Large intestine (tissue), 12 donors: Measurements from ENCODE around the gene ZNF2. TPM values are rescaled to one million over a fixed set of nuclear protein-coding genes. Genes with fewer than 3 reads are reported as not detected.
A peak's percentile ranks its signal among the peaks of the same experiment; 100 is the strongest.

Experiments
- DNase-seq, 2 donors: peaks; one replicate each; pipeline versions ENCODE4 v3.0.0 to v3.0.0-alpha.2; 2013
- H3K27ac ChIP-seq: one replicate; pipeline ENCODE4 v1.5.1; 2013; ENCODE audit warnings: low read length
- H3K27me3 ChIP-seq: 2 replicates; pipeline ENCODE4 v1.6.1; 2013; ENCODE audit warnings: low read length; ENCODE audit not compliant: control insufficient read depth, insufficient read depth
- H3K36me3 ChIP-seq: 2 replicates; pipeline ENCODE4 v1.6.1; 2013; ENCODE audit warnings: low read length; ENCODE audit not compliant: control insufficient read depth, insufficient read depth
- H3K4me1 ChIP-seq: one replicate; pipeline ENCODE4 v1.6.1; 2013; ENCODE audit warnings: low read length; ENCODE audit not compliant: control insufficient read depth, insufficient read depth
- H3K4me3 ChIP-seq: one replicate; pipeline ENCODE4 v1.5.1; 2013; ENCODE audit warnings: low read length
- H3K9me3 ChIP-seq: one replicate; pipeline ENCODE4 v1.6.1; 2013; ENCODE audit warnings: mild to moderate bottlenecking, low read depth, low read length, moderate library complexity; ENCODE audit not compliant: control insufficient read depth
- WGBS: methylation state at CpG from one replicate; pipeline ENCODE4 v1.1.5; 2013; ENCODE audit warnings: low lambda C conversion rate; ENCODE audit not compliant: insufficient coverage; 5-methylcytosine and 5-hydroxymethylcytosine counted together
- long read RNA-seq, 11 donors: transcript quantifications; one replicate each; lab custom pipeline, GENCODE V29; 2026
- polyA plus RNA-seq: library from polyadenylated mRNA; unstranded; fragments of 120-200 nt; gene quantifications from one replicate; pipeline ENCODE4 v1.2.1, GENCODE V29; 2013

Gene ZNF2
- polyA plus RNA-seq: 4.4 TPM
- long read RNA-seq, donor 1: 0 reads
- long read RNA-seq, donor 2, partial matches to known transcripts: 0 of 1 reads
- long read RNA-seq, donor 2, other reads (novel, unspliced or antisense): 0 of 1 reads
- long read RNA-seq, donor 3: 0 reads
- long read RNA-seq, donor 4: 0 reads
- long read RNA-seq, donor 5: 0 reads
- long read RNA-seq, donor 6: 0 reads
- long read RNA-seq, donor 7, partial matches to known transcripts: 0 of 1 reads
- long read RNA-seq, donor 7, other reads (novel, unspliced or antisense): 0 of 1 reads
- long read RNA-seq, donor 8, partial matches to known transcripts: 0 of 1 reads
- long read RNA-seq, donor 8, other reads (novel, unspliced or antisense): 0 of 1 reads
- long read RNA-seq, donor 9: 0 reads
- long read RNA-seq, donor 10: 0 reads
- long read RNA-seq, donor 11: 0 reads

DNA sequence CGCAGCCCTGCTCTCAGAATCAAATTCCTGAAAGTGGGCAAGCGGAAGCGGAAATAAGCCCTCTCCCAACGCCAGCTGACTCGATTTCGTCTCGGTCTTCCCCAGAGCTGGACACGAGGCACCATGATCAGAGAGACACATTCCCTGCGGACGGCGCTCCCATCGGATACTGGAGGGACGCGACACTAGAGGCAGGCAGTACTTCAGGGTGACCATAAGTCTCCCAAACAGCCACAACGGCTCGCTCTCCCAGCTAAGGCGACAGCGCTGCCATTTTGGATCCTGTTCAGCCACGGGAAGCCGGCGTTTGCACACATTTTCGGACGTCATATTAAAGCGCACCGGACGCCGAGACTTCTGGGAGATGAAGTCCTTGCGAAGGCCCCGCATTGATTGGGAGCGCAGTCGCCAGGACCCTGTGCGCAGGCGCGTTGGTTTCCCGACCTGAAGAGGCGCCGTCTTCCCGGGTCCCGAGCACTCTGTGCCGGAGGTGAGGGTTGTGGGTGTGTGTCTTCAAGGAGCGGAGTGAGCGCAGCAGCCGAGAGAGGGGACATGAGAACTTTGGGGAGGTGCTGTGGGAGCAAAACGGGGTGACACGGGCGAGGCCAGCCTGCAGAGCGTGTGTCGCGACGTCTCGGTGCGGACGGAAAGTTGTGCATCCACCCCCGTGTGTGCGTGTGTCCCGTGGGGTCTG, at the start of gene ZNF2:
Gene ZNF2, plus strand, starts transcription at position 439 of the 694 bp plus-strand sequence. CDS start 10,418 bp downstream, outside the sequence.
- peaks cover 3% of the 10 kb centered on the region for H3K4me1 ChIP-seq
- H3K9me3 ChIP-seq: no peaks in the 10 kb centered on the region
- no CpG with 5 or more reads among the region's 56 CpGs for WGBS
- peak within 1 kb of the TSS; percentile 77 for H3K4me3 ChIP-seq
- no peaks in the 10 kb centered on the region for H3K36me3 ChIP-seq
- H3K27me3 ChIP-seq: no peaks in the 10 kb centered on the region
- peak; percentile 98 to 99 for DNase-seq
- peak within 1 kb of the TSS; percentile 87 for H3K27ac ChIP-seq

GRCh38 chr2:95121093-95121406, 44.6 kb upstream of the ZNF2 start:
- H3K4me3 ChIP-seq: peak overlapping the region; percentile 99
- DNase-seq: peak; percentile 7 to 56
- peaks cover 2% of the 10 kb centered on the region for H3K36me3 ChIP-seq
- no peaks in the 10 kb centered on the region for H3K9me3 ChIP-seq
- H3K27ac ChIP-seq: peak overlapping the region; percentile 78
- H3K4me1 ChIP-seq: no peaks in the 10 kb centered on the region
- no peaks in the 10 kb centered on the region for H3K27me3 ChIP-seq
- no CpG with 5 or more reads among the region's 11 CpGs for WGBS

DNA sequence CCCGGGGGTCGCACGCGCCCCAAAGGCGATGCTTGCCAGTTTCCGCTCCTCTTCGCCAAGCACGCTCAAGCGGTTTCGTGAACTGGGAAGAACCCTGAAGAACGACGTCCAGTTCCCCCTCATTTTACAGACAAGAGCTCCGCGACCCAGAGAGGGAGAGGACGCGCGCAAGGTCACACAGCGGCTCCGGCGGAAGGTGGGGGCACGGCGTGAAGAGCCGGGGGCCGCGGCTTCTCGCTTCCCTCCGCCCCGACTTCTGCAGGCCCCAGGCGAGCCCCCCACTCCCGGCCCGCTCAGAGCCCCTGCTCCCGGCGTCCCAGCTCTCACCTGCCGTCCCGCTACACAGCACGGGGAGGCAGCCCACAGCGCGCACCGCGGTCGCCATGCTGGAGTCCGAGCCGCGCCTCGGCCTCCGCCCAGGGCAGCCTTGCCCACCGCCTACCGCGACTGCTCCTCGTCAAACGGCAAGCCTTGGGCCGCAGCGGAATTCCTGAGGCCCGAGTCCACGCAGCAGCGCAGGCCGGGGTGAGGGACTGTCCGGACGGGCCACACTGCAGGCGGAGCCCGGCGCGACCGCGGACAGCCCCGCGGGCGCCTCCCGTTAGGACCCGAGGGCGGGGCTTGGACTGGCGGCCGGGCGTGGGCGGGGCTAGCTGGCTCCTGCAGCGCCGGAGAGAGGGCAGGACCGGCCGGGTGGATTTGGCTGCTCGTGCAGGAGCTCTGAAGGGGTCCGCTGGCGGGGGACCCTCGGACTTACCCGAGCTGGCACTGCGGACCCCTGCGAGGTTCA, 44.0 kb upstream of the ZNF2 start, which contains the start of gene MRPS5:
Gene MRPS5, minus strand, starts transcription at position 402 of the 790 bp plus-strand sequence. Its CDS starts 17 bp downstream, at position 385.
- no peaks in the 10 kb centered on the region for H3K4me1 ChIP-seq
- WGBS: no CpG with 5 or more reads among the region's 86 CpGs
- H3K27me3 ChIP-seq: no peaks in the 10 kb centered on the region
- H3K27ac ChIP-seq: peak within 1 kb of the TSS; percentile 78
- no peaks in the 10 kb centered on the region for H3K9me3 ChIP-seq
- H3K36me3 ChIP-seq: peaks cover under 1% of the 10 kb centered on the region
- DNase-seq: peak; percentile 46 to 84
- H3K4me3 ChIP-seq: peak within 1 kb of the TSS; percentile 99

- DNase-seq: no peak
- no peaks in the 10 kb centered on the region for H3K9me3 ChIP-seq
- no peaks in the 10 kb centered on the region for H3K36me3 ChIP-seq
- H3K4me3 ChIP-seq: peak overlapping the region; percentile 99
- no peaks in the 10 kb centered on the region for H3K4me1 ChIP-seq
- no peaks in the 10 kb centered on the region for H3K27me3 ChIP-seq
- peak overlapping the region; percentile 78 for H3K27ac ChIP-seq
- WGBS: no CpG with 5 or more reads among the region's 5 CpGs
These were observed 43.4 kb upstream of the ZNF2 start for GRCh38 chr2:95122197-95122551.

- no peak overlapping the region for H3K4me3 ChIP-seq
These were observed 26.9 kb upstream of the ZNF2 start for GRCh38 chr2:95138702-95139101.

GRCh38 chr2:95143838-95144237, 21.8 kb upstream of the ZNF2 start:
- Histone ChIP-seq H3K36me3 (peaks cover 12% of the 10 kb centered on the region), H3K27ac (no peak overlapping the region), H3K4me1 (no peaks in the 10 kb centered on the region), H3K4me3 (no peak overlapping the region), H3K9me3 (peaks cover 57% of the 10 kb centered on the region), H3K27me3 (no peaks in the 10 kb centered on the region)
- WGBS: no CpG with 5 or more reads among the region's 2 CpGs
- DNase-seq: no peak

More at GRCh38 chr2:95138702-95139101, 26.9 kb upstream of the ZNF2 start:
- peaks cover 25% of the 10 kb centered on the region for H3K9me3 ChIP-seq
- no peak for DNase-seq
- no peaks in the 10 kb centered on the region for H3K36me3 ChIP-seq
- H3K27ac ChIP-seq: no peak overlapping the region
- WGBS: no CpG with 5 or more reads among the region's 1 CpG
- H3K27me3 ChIP-seq: no peaks in the 10 kb centered on the region
- no peaks in the 10 kb centered on the region for H3K4me1 ChIP-seq

DNA sequence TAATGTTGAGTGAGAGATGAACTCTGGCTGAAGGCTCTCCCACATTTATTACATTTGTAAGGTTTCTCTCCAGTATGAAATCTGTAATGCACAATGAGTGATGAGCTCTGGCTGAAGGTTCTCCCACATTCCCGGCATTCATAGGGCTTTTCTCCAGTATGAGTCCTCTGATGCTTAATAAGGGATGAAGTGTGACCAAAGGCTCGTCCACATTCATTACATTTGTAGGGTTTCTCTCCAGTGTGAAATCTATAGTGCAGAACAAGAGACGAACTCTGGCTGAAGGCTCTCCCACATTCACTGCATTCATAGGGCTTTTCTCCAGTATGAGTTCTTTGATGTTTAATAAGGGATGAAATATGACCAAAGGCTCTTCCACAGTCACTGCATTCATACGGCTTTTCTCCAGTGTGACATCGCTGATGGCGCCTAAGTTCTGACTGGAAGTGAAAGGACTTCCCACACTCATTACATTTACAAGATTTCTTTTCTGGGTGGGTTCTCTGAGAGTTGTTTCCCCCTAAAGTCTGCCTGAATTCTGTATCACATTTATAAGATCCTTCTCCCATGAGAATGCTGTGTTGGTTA, 16.1 kb upstream of the ZNF2 start:
- Histone ChIP-seq H3K9me3 (peaks cover 59% of the 10 kb centered on the region), H3K4me1 (no peaks in the 10 kb centered on the region), H3K36me3 (peaks cover 59% of the 10 kb centered on the region), H3K27ac (no peak overlapping the region), H3K27me3 (no peaks in the 10 kb centered on the region), H3K4me3 (no peak overlapping the region)
- DNase-seq: no peak
- WGBS: 100% methylated on average over 2 of the region's 6 CpGs

GRCh38 chr2:95158441-95158840, 7.2 kb upstream of the ZNF2 start:
- Histone ChIP-seq H3K4me3 (peak overlapping the region; percentile 93), H3K4me1 (peaks cover 11% of the 10 kb centered on the region), H3K27me3 (no peaks in the 10 kb centered on the region), H3K36me3 (peaks cover 28% of the 10 kb centered on the region), H3K27ac (peak overlapping the region; percentile 60), H3K9me3 (no peaks in the 10 kb centered on the region)
- peak in 1 of 2 donors; percentile 33 for DNase-seq
- no CpG with 5 or more reads among the region's 10 CpGs for WGBS

DNA sequence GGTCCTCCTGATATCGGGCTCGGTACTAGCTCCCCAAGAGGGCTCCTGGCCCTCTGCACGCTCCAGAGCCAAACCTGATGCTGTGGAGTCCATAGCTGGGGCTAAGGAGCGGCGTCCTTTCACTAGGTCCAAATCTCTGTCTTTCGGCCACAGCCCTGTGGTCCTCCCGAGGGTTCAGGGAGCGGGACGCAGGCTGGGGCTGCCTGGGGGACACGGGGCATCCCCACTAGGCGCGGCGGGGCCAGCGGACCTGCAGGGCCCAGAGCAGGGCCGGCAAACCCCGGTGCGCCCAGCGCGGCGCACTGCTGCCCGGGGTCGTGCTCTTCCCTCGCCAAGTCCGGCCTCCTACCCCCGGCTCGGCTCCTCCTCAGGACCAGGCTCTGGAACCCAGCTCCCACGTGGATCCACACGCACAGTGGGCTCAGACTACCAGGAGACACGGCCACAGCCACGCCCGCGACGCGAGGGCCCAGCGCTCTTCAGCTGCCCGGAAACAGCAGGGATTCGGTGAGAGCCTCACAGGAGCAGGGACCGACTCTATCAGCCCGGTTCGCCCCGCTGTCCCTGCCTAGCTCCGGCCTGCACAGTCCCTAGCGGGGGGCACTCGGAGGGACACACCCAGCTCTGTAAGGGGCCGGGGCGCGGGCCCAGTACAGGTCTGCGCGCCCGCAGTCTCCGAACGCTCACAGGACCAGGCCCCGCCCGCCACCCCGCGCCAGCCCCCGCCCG, 6.6 kb upstream of the ZNF2 start:
- Histone ChIP-seq H3K36me3 (peaks cover 27% of the 10 kb centered on the region), H3K27me3 (no peaks in the 10 kb centered on the region), H3K27ac (peak overlapping the region; percentile 60), H3K9me3 (no peaks in the 10 kb centered on the region), H3K4me1 (peaks cover 11% of the 10 kb centered on the region), H3K4me3 (peak overlapping the region; percentile 93)
- no CpG with 5 or more reads among the region's 58 CpGs for WGBS
- DNase-seq: peak in 1 of 2 donors; percentile 71
